Measurements from ENCODE around the gene PTH2.
"Not testable (repeated sequence)": the region's sequence is repeated elsewhere in the genome, so short reads cannot be mapped to it uniquely, and the experiment has no call there.

The PTH2 gene

DNA sequence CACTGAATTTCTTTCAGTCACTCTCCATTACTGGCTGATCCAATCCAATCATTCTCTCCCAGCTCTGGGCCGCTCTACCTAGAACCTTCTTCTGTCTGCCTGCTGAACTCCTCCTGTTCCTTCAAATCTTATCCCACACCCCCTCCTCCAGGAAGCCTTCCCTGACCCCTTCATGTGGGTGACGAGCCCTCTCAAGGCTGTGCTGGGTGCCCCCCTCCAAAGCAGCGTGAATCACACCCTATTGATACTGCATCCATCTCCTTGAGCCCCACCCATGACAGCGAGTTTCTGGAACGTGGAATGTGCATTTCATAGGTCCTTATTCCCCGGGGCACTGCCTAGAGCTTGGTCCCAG is 25.2 kb upstream of the PTH2 start:
- in situ Hi-C loops (cut with MboI; ENCODE audit: low sequenced_read_pairs), result no loop called here

- in situ Hi-C loops (cut with MboI; ENCODE audit: low sequenced_read_pairs), result no loop called here
These were observed 24.5 kb upstream of the PTH2 start for GRCh38 chr19:49447485-49448431.

- in situ Hi-C loops (cut with MboI; ENCODE audit: low sequenced_read_pairs), result no loop called here
These were observed 22.8 kb upstream of the PTH2 start for GRCh38 chr19:49445997-49446396.

DNA sequence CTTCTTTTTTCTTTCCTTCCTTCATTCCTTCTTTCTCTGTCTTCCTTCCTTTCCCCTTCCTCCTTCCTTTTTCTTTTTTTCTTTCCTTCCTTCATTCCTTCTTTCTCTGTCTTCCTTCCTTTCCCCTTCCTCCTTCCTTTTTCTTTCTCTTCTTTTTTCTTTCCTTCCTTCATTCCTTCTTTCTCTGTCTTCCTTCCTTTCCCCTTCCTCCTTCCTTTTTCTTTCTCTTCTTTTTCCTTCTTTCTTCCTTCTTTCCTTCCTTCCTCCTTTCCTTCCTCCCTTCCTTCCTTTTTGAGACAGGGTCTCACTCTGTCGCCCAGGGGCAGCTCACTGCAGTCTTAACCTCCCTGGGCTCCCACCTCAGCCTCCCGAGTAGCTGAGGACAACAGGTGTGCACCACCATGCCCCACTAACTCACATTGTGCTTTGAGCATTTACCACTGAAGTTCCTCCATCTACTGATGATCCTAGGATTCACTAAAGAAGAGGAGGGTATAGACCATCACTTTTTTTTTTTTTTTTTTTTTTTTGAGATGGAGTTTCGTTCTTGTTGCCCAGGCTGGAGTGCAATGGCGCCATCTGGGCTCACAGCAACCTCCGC is 21.0 kb upstream of the PTH2 start:
- in situ Hi-C loops (cut with MboI; ENCODE audit: low sequenced_read_pairs), result not testable (repeated sequence)

GRCh38 chr19:49443366-49444099 is 20.3 kb upstream of the PTH2 start:
- in situ Hi-C loops (cut with MboI; ENCODE audit: low sequenced_read_pairs), result no loop called here

DNA sequence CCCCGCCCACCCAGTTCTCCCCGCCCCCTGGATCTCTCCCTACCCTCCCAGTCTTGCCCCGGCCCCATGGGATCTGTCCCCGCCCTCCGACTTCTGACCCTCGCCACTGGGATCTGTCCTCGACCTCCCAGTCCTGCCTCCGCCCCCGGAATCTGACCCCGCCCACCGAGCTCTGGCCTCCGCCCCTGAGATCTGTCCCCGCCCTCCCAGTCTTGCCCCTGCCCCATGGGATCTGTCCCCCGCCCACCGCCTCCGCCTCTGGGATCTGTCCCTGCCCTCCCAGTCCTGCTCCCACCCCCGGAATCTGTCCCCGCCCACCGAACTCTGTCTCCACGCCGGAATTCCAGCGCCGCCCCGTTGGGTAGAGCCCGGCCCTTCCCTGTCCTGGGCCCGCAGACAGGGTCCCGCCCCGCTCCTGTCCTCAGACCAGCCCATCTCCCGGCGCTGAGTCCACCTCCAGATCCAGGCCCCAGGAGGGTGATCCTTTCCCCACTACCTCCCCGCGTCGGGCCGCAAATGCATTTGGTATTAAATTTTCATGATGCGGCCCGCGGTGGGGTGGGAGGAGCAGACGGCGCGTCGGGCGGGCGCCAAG is 19.6 kb upstream of the PTH2 start:
- in situ Hi-C loops (cut with MboI; ENCODE audit: low sequenced_read_pairs), result no loop called here

DNA sequence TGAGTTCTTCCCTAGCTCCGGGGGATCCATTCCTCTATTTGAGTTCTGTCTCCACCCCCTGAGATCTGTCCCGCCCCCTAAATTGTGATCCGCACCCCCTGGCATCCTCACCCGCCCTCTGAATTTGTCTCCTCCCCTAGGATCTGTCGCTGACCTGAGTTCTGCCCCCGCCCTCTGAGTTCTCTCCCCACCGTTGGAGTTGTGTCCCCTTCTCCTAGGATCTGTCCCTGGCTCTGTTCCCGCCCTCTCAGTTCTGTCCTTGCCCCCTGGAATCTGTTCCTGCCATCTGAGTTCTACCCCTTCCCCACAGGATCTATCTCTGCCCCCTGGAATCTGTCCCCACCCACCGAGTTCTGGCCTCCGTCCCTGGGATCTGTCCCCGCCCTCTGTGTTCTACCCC is 19.1 kb upstream of the PTH2 start:
- in situ Hi-C loops (cut with MboI; ENCODE audit: low sequenced_read_pairs), result no loop called here

GRCh38 chr19:49441960-49442350 is 18.7 kb upstream of the PTH2 start:
- in situ Hi-C loops (cut with MboI; ENCODE audit: low sequenced_read_pairs), result no loop called here

- in situ Hi-C loops (cut with MboI; ENCODE audit: low sequenced_read_pairs), result no loop called here
These were observed 18.1 kb upstream of the PTH2 start, which contains the start of gene SLC17A7 for GRCh38 chr19:49441210-49441959. SLC17A7 (minus strand) TSS chr19:49441527; CDS start chr19:49441379, 148 bp downstream.

DNA sequence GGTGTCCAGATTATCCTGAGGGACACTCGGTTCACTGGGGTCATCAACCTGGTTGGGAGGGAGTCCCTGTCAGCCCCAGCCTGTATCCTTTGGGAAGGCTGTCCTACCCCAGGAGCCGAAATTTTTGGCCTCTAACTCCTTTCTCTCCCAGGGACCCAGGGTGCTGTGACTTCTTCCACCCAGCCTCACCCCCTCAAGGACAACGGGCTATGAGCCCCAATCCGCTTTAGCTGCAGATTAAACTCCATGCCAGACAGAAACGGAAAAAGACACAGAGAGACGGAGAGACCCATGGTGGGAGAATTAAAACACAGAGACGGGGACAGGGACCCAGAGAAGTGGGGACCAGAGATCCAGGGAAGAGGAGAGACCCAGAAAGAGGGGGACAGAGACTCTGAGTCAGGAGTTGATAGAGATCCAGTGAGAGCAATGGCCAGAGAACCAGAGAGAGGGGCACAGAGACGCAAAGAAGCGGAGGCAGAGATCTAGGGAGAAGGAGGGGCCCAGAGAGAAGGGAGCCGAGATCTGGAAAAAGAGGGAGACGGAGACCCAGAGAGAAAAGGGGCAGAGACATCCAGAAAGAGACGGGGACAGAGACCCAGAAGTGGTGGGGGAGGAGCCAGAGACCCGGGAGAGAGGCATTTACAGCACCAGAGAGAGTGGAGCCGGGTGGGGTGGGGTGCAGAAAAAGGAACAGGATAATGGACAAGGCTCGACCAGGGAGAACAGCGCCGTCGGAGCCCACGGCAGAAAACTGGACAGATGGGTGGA is 17.4 kb upstream of the PTH2 start:
- in situ Hi-C loops (cut with MboI; ENCODE audit: low sequenced_read_pairs), result no loop called here

DNA sequence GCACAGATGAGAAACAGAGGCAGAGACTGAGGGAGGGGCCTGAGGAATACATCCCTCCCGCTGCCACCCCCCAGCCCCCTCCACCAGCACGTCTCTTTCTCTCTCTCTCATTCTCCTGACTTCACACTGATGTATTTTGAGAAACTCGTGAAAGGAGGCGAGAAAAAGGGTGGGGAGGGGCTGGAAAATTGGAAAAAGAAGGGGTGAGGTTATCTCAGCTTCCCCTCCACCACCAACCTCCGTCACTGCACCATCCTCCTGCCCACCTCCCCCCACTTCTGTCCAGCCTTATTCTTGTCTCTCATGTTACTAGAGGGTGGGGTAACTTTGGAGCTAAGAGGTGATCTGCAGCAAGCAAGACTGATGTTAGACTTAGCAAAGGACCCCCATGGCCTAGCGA is 16.6 kb upstream of the PTH2 start:
- in situ Hi-C loops (cut with MboI; ENCODE audit: low sequenced_read_pairs), result no loop called here

GRCh38 chr19:49438261-49438660 is 15.0 kb upstream of the PTH2 start:
- in situ Hi-C loops (cut with MboI; ENCODE audit: low sequenced_read_pairs), result no loop called here

- in situ Hi-C loops (cut with MboI; ENCODE audit: low sequenced_read_pairs), result no loop called here
These were observed 14.0 kb upstream of the PTH2 start for GRCh38 chr19:49437231-49437630.

- in situ Hi-C loops (cut with MboI; ENCODE audit: low sequenced_read_pairs), result no loop called here
These were observed 13.3 kb upstream of the PTH2 start for GRCh38 chr19:49436381-49437017.

DNA sequence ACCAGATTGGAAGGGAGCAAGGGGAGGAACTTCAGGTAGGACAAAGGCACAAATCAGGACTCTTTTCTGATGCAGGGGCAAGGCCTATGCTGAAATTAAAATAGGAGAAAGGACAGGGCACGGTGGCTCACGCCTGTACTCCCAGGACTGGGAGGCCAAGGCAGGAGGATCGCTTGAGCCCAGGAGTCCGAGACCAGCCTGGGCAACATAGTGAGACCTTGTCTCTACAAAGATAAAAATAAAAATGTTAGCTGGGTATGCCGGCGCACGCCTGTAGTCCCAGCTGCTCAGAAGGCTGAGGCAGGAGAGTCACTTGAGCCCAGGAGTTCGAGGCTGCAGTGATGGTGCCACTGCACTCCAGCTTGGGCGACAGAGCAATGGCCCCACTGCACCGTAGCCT is 12.4 kb upstream of the PTH2 start:
- in situ Hi-C loops (cut with MboI; ENCODE audit: low sequenced_read_pairs), result no loop called here

DNA sequence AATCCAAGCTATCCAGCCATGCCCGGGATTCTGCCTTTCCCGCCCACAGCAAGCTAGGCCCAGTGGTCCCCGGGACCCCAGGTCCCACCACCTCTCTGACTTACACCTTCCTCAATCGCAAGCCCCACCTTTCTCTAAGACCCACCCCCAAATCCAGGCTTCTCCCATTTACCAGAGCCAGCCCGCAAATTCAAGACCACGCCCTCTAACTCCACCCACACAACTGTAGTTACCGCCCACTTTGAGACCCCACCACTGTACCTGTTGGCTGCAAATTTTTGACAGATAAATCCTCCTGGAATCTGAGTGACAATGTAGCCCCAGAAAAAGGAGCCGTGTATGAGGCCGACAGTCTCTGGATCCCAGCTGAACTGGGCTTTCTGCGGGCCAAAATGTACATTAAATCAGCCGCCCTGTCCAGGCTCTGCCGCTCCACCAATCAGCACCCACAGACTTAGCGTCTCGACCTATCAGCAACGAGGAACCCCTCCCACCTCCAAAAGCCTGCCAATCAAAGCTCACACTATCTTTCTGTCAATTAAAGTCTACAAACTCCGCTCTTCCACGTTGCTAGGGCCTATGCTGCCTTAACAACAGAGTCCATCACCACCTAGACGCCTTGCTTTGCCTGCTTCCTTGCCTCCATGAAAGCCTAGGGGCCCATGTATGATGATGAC is 11.8 kb upstream of the PTH2 start:
- in situ Hi-C loops (cut with MboI; ENCODE audit: low sequenced_read_pairs), result no loop called here

GRCh38 chr19:49433240-49433901 is 10.1 kb upstream of the PTH2 start:
- in situ Hi-C loops (cut with MboI; ENCODE audit: low sequenced_read_pairs), result no loop called here

Data from hTERT RPE-1 (cell line).